ENCODE results near the gene GAS6.
"Not testable (repeated sequence)": the region's sequence is repeated elsewhere in the genome, so short reads cannot be mapped to it uniquely, and the experiment has no call there.

Gene GAS6

DNA sequence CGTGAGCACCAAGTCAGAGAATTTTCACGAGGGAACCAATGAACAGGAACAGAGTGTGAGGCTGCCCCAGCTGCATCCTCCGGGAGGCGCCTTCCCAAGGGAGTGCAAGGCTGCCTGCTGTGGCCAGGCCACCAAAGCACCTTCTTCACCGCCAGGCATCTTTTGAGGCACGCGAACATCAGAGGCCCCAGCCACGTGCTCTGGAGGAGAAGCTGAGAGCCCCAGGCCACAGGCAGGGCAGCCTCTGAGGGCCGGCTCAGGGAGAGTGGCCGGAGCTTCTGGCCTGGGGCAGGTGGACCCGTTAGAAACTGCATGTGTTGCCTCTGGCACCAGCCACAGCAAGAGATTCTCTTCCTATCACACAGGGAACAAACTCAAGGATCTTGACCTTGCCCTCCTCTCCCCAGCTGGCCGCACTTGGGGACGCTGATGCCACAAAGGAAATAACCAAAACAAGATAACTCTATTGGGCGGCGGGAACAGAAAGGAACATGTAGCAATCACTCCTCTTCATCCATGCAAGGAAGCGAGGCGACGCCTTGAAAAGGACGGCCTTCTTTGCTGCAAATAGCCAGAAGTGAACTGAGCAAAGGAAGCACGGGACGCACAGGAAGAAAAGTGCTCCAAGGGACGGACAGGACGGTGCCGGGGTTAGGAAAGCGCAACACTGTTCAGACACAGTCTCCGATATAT, 19.9 kb downstream of the GAS6 start:
- H3K4me1 Mint-ChIP-seq, result peaks cover 80% of the 10 kb centered on the region
- no peak overlapping the region for H3K27ac Mint-ChIP-seq
- H3K9me3 Mint-ChIP-seq, result peaks cover 5 to 15% of the 10 kb centered on the region in 2 donors
- no peak overlapping the region for H3K4me3 Mint-ChIP-seq
- ATAC-seq, result no peak
- DNase-seq, result no peak
- H3K27me3 Mint-ChIP-seq, result peaks cover 15% of the 10 kb centered on the region

DNA sequence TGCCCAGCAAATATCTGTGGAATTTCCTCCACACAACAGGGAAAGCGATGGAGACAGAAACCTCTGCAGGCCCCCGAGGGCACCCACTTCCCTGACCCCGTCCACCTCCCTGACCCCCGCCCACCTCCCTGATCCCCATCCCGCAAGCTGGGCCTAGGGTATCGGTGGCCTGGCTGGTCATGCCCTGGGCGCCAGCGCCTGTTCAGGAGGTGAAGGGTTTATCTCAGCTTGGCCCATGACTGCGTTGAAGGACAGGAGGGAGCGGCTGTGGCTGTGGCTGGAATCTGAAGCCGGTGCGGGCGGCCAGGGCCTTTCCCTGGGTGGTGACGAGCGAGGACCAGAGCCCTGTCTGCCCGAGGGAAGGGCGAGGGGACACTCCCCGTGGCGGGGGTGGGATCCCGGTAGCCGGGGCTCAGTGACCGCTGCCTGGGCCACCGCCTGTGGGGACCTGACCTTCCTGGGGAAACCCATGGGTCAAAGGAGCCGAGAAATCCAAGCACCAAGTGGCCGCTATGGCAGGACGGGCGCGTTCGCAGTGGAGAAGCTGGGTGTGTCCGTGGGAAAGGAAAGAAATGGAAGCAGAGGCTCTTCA, 20.7 kb downstream of the GAS6 start:
- Mint-ChIP-seq H3K4me1 (peaks cover 80% of the 10 kb centered on the region), H3K4me3 (no peak overlapping the region), H3K9me3 (peaks cover 5 to 15% of the 10 kb centered on the region in 2 donors), H3K27me3 (peaks cover 16% of the 10 kb centered on the region), H3K27ac (no peak overlapping the region)
- ATAC-seq (no peak), DNase-seq (no peak)

DNA sequence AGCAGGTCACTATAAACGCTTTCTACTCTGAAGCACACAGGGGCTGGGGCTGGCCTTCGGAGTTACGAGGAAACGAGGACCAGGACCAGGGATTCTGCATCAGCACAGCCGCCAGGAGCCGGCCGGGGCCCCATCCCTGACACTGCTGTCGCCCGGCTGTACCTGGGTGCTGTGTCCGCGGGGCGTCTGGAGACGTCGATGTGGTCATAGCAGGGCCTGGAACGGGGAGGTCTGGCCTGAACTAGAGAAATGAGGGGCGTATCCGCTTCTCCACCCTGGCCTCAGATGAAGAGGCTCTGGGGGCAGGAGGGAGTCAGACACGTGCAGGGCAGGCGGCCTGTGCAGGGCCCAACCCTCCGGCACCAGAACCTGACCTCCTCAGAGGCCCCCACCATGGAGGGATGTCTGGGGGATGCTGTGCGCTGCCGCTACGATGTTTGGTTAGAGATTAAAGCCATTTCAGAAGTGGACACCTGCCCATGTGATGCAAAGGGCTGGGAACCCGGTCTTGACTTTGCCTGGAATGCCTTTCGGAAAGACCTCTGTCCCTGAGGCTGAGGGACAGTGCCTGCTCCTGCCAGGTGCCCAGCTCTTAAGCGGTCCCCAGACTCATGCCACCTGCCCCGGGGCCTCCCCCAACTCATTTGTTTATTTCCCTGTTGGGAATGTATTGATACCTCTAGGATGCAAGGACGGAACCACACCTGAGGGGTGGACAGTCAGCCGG, 21.4 kb downstream of the GAS6 start:
- Mint-ChIP-seq H3K27me3 (peaks cover 23% of the 10 kb centered on the region), H3K4me1 (peaks cover 86% of the 10 kb centered on the region), H3K9me3 (peaks cover 5 to 15% of the 10 kb centered on the region in 2 donors), H3K4me3 (no peak overlapping the region), H3K27ac (no peak overlapping the region)
- DNase-seq, result no peak
- ATAC-seq, result no peak

GRCh38 chr13:113841353-113841650, 22.6 kb downstream of the GAS6 start:
- peaks cover 83% of the 10 kb centered on the region for H3K4me1 Mint-ChIP-seq
- no peak for ATAC-seq
- no peak overlapping the region for H3K27ac Mint-ChIP-seq
- peak overlapping the region in 1 of 2 donors; percentile 51 for H3K4me3 Mint-ChIP-seq
- peaks cover 5 to 15% of the 10 kb centered on the region in 2 donors for H3K9me3 Mint-ChIP-seq
- no peak for DNase-seq
- peaks cover 30% of the 10 kb centered on the region for H3K27me3 Mint-ChIP-seq

GRCh38 chr13:113840541-113841352, 23.1 kb downstream of the GAS6 start:
- peaks cover 77% of the 10 kb centered on the region for H3K4me1 Mint-ChIP-seq
- DNase-seq (no peak), ATAC-seq (no peak)
- H3K27ac Mint-ChIP-seq, result no peak overlapping the region
- peak overlapping the region in 1 of 2 donors; percentile 51 for H3K4me3 Mint-ChIP-seq
- peaks cover 30% of the 10 kb centered on the region for H3K27me3 Mint-ChIP-seq
- H3K9me3 Mint-ChIP-seq, result peaks cover 5 to 15% of the 10 kb centered on the region in 2 donors

GRCh38 chr13:113839536-113840204, 24.2 kb downstream of the GAS6 start:
- peaks cover 72% of the 10 kb centered on the region for H3K4me1 Mint-ChIP-seq
- no peak overlapping the region for H3K4me3 Mint-ChIP-seq
- peaks cover 5 to 15% of the 10 kb centered on the region in 2 donors for H3K9me3 Mint-ChIP-seq
- H3K27me3 Mint-ChIP-seq, result peaks cover 30% of the 10 kb centered on the region
- ATAC-seq (no peak), DNase-seq (no peak)
- H3K27ac Mint-ChIP-seq, result peak overlapping the region in 1 of 2 donors; percentile 71

DNA sequence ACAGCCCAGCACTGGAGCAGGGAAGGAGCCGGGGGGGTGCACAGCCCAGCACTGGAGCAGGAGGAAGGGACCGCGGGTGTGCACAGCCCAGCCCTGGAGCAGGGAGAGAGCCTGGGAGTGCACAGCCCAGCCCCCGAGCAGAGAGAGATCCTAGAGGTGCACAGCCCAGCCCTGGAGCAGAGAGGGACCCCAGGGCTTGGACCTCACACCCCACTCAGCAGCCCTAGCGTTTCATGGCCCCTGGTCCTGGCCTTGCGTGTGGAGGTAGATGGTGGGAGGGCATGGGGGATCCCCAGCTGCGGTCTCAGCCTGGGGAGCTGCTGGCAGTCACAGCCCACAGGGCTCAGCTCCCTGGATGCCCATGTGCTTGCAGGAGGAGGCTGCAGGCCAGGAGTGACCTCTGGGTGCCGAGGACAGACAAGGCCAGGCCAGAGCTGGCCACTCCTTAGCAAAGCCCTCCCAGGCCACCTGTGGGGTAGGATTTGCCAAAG, 25.1 kb downstream of the GAS6 start:
- DNase-seq, result no peak
- H3K9me3 Mint-ChIP-seq, result peaks cover 5 to 15% of the 10 kb centered on the region in 2 donors
- peaks cover 30% of the 10 kb centered on the region for H3K27me3 Mint-ChIP-seq
- H3K4me1 Mint-ChIP-seq, result peaks cover 62% of the 10 kb centered on the region
- H3K4me3 Mint-ChIP-seq, result no peak overlapping the region
- no peak overlapping the region for H3K27ac Mint-ChIP-seq
- no peak for ATAC-seq

- ATAC-seq (peak; percentile 16), DNase-seq (no peak)
- peaks cover 5 to 15% of the 10 kb centered on the region in 2 donors for H3K9me3 Mint-ChIP-seq
- peaks cover 55% of the 10 kb centered on the region for H3K4me1 Mint-ChIP-seq
- H3K27ac Mint-ChIP-seq, result peak overlapping the region; percentile 7 to 54
- peaks cover 30% of the 10 kb centered on the region for H3K27me3 Mint-ChIP-seq
- no peak overlapping the region for H3K4me3 Mint-ChIP-seq
These were observed 26.1 kb downstream of the GAS6 start for GRCh38 chr13:113837560-113838355.

DNA sequence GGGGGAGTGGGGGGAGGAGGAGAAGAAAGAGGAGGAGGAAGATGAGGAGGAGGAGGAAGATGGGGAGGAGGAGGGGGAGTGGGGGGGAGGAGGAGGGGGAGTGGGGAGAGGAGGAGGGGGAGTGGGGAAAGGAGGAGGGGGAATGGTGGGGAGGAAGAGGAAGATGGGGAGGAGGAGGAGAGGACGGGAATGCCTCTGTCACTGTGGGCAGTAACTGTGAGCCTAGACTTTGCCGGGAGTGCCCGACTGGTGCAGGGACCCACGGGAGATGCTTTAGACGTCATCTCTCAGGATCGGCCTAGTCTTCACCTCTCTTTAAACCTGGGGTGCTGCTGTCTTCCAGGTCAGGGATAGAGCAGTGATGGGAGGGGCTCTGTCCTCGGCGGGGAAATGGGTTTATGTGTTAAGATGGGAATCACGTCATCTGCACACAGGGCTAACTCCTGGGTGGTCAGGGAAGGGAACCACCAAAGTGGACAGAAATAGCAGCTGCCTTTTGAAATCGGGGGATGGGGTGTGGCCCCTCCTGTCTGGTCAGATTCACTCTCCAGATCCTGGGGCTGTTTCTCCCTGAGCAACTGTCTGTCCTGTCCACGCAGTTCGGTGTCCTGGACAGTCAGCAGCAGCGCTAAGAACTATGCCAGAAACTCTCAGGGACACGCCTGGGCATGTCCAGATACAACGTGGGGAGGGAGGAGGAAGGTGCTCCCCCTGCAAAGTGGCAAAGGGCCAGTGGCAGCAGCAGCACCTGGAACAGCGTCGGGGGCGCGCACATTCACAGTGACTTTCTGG, 26.9 kb downstream of the GAS6 start:
- H3K4me3 Mint-ChIP-seq, result no peak overlapping the region
- no peak for DNase-seq
- H3K9me3 Mint-ChIP-seq, result peaks cover 2 to 9% of the 10 kb centered on the region in 2 donors
- peak overlapping the region; percentile 27 to 72 for H3K27ac Mint-ChIP-seq
- peak; percentile 7 for ATAC-seq
- H3K27me3 Mint-ChIP-seq, result peaks cover 26% of the 10 kb centered on the region
- H3K4me1 Mint-ChIP-seq, result peaks cover 47% of the 10 kb centered on the region

- ATAC-seq (no peak), DNase-seq (no peak)
- Mint-ChIP-seq H3K4me3 (no peak overlapping the region), H3K27me3 (peaks cover 15% of the 10 kb centered on the region), H3K4me1 (peaks cover 34% of the 10 kb centered on the region), H3K27ac (peak overlapping the region; percentile 76), H3K9me3 (no peaks in the 10 kb centered on the region)
These were observed 28.2 kb downstream of the GAS6 start for GRCh38 chr13:113835461-113836270.

DNA sequence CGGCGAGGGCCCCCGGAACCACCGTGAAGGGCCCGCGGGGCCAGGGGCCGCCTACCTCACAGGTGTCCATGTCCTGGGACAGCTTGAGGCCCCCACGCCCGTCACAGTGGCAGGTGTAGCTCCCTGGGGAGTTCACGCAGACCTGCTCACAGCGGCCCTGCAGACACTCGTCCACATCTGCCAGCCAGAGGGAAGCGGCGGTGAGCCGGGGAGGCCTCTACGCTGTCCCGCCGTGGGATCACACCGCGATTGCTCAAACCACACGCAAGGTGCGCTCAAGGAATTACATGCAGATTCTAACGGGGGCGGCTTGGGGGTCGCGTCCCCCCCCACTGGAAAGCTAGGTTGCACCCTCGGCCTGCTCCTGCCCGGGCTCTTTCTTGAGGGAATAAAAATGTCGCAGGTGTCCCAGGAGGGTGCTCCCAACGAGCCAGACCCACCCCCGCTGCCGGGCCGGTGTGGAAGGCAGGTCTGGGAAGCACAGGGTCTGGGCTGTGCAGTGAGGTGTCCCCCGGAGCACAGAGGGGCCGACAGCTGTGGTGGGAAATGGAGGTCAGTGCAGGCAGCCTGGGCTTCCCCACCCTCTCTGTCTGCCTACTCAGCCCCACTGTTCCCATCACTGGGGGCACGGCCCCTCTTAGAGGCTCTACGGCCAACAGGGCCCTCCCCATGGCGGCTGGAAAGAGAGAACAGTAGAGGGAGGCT, 29.2 kb downstream of the GAS6 start:
- peaks cover 15% of the 10 kb centered on the region for H3K27me3 Mint-ChIP-seq
- peaks cover 24% of the 10 kb centered on the region for H3K4me1 Mint-ChIP-seq
- no peak overlapping the region for H3K4me3 Mint-ChIP-seq
- H3K9me3 Mint-ChIP-seq, result no peaks in the 10 kb centered on the region
- no peak for DNase-seq
- H3K27ac Mint-ChIP-seq, result no peak overlapping the region
- no peak for ATAC-seq

- H3K27ac Mint-ChIP-seq, DNase-seq, ATAC-seq, H3K4me3 Mint-ChIP-seq, H3K9me3 Mint-ChIP-seq: not testable (repeated sequence)
- Mint-ChIP-seq H3K27me3 (peaks cover 15% of the 10 kb centered on the region), H3K4me1 (peaks cover 19% of the 10 kb centered on the region)
These were observed 29.9 kb downstream of the GAS6 start for GRCh38 chr13:113834006-113834405.

Measured in stimulated activated naive CD8-positive, alpha-beta T cell treated with anti-CD3 and anti-CD28 coated beads, Interleukin-15, amount 100 ng/mL, for 72 hours (primary cell).